ENCODE data around the gene SCAP. TPM values are rescaled to one million over a fixed set of nuclear protein-coding genes. Genes with fewer than 3 reads are reported as not detected.

SCAP gene
- total RNA-seq, 1 experiment from 2014 or later, result 115 TPM

DNA sequence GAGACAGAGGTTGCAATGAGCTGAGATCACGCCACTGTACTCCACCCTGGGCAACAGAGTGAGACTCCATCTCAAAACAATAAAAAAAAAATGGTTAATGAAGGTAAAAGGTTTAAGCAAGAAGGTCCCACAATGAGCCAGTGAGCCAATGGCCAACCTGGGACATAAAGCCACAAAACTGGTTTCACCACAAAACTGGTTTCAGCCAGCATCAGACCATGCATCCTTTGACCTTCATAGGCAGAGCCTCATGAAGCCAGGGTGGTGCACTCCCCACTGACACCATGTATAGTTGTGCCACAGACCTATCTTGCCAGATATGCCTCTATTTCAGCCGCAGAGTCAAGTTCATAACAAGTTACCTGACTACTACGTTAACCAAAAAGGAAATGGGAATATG, 41.9 kb downstream of the SCAP start (continued):
- TF ChIP-seq CBFB (CRISPR knock-in tag; IDR thresholded peaks at IDR 0.05; ENCODE audit: low read depth) (no peak), FOXJ3 (CRISPR knock-in tag; IDR thresholded peaks at IDR 0.05; ENCODE audit: borderline replicate concordance) (no peak), ZNF138 (CRISPR knock-in tag; conservative IDR thresholded peaks at IDR 0.05) (no peak), SMAD3 (CRISPR knock-in tag; IDR thresholded peaks at IDR 0.05; ENCODE audit: borderline replicate concordance) (no peak), GTF2I (CRISPR knock-in tag; conservative IDR thresholded peaks at IDR 0.05) (no peak), MYBL2 (CRISPR knock-in tag; IDR thresholded peaks at IDR 0.05) (no peak), FOXK1 (CRISPR knock-in tag; IDR thresholded peaks at IDR 0.05) (no peak), ELF4 (CRISPR knock-in tag; IDR thresholded peaks at IDR 0.05; ENCODE audit: low read depth) (no peak)
- TF ChIP-seq, protein P1, sequence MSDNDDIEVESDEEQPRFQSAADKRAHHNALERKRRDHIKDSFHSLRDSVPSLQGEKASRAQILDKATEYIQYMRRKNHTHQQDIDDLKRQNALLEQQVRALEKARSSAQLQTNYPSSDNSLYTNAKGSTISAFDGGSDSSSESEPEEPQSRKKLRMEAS (CRISPR knock-in tag; IDR thresholded peaks at IDR 0.05), result no peak
- TF ChIP-seq, protein P2, sequence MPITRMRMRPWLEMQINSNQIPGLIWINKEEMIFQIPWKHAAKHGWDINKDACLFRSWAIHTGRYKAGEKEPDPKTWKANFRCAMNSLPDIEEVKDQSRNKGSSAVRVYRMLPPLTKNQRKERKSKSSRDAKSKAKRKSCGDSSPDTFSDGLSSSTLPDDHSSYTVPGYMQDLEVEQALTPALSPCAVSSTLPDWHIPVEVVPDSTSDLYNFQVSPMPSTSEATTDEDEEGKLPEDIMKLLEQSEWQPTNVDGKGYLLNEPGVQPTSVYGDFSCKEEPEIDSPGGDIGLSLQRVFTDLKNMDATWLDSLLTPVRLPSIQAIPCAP (CRISPR knock-in tag; IDR thresholded peaks at IDR 0.05), result no peak
- TF ChIP-seq, protein P3, sequence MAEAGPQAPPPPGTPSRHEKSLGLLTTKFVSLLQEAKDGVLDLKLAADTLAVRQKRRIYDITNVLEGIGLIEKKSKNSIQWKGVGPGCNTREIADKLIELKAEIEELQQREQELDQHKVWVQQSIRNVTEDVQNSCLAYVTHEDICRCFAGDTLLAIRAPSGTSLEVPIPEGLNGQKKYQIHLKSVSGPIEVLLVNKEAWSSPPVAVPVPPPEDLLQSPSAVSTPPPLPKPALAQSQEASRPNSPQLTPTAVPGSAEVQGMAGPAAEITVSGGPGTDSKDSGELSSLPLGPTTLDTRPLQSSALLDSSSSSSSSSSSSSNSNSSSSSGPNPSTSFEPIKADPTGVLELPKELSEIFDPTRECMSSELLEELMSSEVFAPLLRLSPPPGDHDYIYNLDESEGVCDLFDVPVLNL (CRISPR knock-in tag; IDR thresholded peaks at IDR 0.05; ENCODE audit: borderline replicate concordance, low read depth), result no peak

DNA sequence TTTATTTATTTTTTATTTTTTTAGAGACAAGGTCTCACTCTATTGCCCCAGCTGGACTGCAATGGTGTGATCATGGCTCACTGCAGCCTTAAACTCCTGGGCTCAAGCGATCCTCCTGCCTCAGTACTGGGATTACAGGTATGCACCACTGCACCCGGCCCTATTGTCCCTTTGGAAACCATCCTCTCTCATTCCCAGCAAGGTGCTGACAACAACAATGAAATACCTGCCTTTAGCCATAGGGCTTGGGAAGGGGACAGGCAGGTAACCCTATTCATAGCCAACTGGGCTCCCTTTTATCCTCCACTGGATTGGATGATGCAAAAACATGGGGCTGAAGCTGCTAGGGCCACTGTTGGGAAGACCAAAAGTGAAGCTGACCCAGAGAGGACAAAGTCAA, 43.1 kb downstream of the SCAP start:
- POLR2A ChIA-PET, result no interaction called here
- peaks cover 2% of the 10 kb centered on the region; the same call in 1 of the 2 replicates for H3K4me1 Mint-ChIP-seq
- peak; percentile 78 for ATAC-seq

DNA sequence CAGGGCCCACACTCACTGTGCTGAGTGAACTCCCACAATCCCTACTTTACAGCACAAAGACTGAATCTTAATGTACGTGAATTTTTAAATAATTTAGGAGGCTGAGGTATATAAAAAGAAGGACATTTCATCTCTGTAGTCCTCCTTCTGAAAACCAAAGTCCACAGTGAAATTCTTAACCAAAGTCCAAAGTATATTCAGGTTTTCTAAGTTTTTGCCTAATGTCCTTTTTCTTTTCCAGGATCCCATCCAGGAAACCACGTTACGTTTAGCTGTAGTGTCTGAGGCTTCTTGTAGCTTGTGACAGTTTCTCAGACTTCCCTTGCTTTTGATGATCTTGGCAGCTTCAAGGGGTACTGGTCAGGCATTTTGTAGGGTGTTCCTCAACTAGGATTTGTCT, 44.5 kb downstream of the SCAP start:
- Mint-ChIP-seq H3K4me3 (no peak overlapping the region), H3K9me3 (no peaks in the 10 kb centered on the region), H3K27ac (no peak overlapping the region), H3K4me1 (peaks cover 2% of the 10 kb centered on the region; the same call in 1 of the 2 replicates), H3K36me3 (peaks cover 47% of the 10 kb centered on the region), H3K27me3 (ENCODE audit: low read depth) (no peaks in the 10 kb centered on the region)
- TF ChIP-seq NFATC4 (CRISPR knock-in tag; IDR thresholded peaks at IDR 0.05) (no peak), ZNF396 (CRISPR knock-in tag; IDR thresholded peaks at IDR 0.05; ENCODE audit: borderline replicate concordance) (no peak), SP1 (CRISPR knock-in tag; conservative IDR thresholded peaks at IDR 0.05) (no peak), PRRX2 (CRISPR knock-in tag; IDR thresholded peaks at IDR 0.05) (no peak), GTF2I (CRISPR knock-in tag; conservative IDR thresholded peaks at IDR 0.05) (no peak)
- TF ChIP-seq, protein P4, sequence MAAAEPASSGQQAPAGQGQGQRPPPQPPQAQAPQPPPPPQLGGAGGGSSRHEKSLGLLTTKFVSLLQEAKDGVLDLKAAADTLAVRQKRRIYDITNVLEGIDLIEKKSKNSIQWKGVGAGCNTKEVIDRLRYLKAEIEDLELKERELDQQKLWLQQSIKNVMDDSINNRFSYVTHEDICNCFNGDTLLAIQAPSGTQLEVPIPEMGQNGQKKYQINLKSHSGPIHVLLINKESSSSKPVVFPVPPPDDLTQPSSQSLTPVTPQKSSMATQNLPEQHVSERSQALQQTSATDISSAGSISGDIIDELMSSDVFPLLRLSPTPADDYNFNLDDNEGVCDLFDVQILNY (CRISPR knock-in tag; IDR thresholded peaks at IDR 0.05), result no peak
- TF ChIP-seq, protein P5, sequence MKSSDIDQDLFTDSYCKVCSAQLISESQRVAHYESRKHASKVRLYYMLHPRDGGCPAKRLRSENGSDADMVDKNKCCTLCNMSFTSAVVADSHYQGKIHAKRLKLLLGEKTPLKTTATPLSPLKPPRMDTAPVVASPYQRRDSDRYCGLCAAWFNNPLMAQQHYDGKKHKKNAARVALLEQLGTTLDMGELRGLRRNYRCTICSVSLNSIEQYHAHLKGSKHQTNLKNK (CRISPR knock-in tag; IDR thresholded peaks at IDR 0.05), result no peak
- TF ChIP-seq, protein P2 (CRISPR knock-in tag; IDR thresholded peaks at IDR 0.05), result no peak
- no peak for ATAC-seq
- CTCF ChIA-PET, result interaction anchor here (1.1 to 1.2 kb wide), 2 partner anchors 9 to 10 kb away, joined by 3 to 6 read pairs; no protein-coding TSS in a partner anchor
- DNase-seq (ENCODE audit: low spot score), result no peak
- POLR2A ChIA-PET, result no interaction called here

More for the DNA sequence above, 43.1 kb downstream of the SCAP start:
- no peaks in the 10 kb centered on the region for H3K27me3 Mint-ChIP-seq (ENCODE audit: low read depth)
- TF ChIP-seq, protein P6, sequence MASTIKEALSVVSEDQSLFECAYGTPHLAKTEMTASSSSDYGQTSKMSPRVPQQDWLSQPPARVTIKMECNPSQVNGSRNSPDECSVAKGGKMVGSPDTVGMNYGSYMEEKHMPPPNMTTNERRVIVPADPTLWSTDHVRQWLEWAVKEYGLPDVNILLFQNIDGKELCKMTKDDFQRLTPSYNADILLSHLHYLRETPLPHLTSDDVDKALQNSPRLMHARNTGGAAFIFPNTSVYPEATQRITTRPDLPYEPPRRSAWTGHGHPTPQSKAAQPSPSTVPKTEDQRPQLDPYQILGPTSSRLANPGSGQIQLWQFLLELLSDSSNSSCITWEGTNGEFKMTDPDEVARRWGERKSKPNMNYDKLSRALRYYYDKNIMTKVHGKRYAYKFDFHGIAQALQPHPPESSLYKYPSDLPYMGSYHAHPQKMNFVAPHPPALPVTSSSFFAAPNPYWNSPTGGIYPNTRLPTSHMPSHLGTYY (CRISPR knock-in tag; IDR thresholded peaks at IDR 0.05), result no peak
- TF ChIP-seq NFE2L1 (CRISPR knock-in tag; IDR thresholded peaks at IDR 0.05) (no peak), ZNF671 (CRISPR knock-in tag; IDR thresholded peaks at IDR 0.05) (no peak), CBFB (CRISPR knock-in tag; IDR thresholded peaks at IDR 0.05; ENCODE audit: low read depth) (no peak), ZBTB21 (CRISPR knock-in tag; IDR thresholded peaks at IDR 0.05; ENCODE audit: borderline replicate concordance) (no peak), ZNF232 (CRISPR knock-in tag; IDR thresholded peaks at IDR 0.05) (no peak), ZNF121 (CRISPR knock-in tag; IDR thresholded peaks at IDR 0.05) (no peak), ESRRA (CRISPR knock-in tag; IDR thresholded peaks at IDR 0.05; ENCODE audit: borderline replicate concordance) (no peak), FOXP1 (CRISPR knock-in tag; IDR thresholded peaks at IDR 0.05; ENCODE audit: borderline replicate concordance) (no peak)
- TF ChIP-seq, protein P7, sequence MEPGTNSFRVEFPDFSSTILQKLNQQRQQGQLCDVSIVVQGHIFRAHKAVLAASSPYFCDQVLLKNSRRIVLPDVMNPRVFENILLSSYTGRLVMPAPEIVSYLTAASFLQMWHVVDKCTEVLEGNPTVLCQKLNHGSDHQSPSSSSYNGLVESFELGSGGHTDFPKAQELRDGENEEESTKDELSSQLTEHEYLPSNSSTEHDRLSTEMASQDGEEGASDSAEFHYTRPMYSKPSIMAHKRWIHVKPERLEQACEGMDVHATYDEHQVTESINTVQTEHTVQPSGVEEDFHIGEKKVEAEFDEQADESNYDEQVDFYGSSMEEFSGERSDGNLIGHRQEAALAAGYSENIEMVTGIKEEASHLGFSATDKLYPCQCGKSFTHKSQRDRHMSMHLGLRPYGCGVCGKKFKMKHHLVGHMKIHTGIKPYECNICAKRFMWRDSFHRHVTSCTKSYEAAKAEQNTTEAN (CRISPR knock-in tag; IDR thresholded peaks at IDR 0.05), result no peak
- TF ChIP-seq, protein P2 (CRISPR knock-in tag; IDR thresholded peaks at IDR 0.05), result no peak
- H3K36me3 Mint-ChIP-seq, result peaks cover 44% of the 10 kb centered on the region
- no peak overlapping the region for H3K27ac Mint-ChIP-seq
- no peaks in the 10 kb centered on the region for H3K9me3 Mint-ChIP-seq
- no peak for DNase-seq (ENCODE audit: low spot score)
- no peak overlapping the region for H3K4me3 Mint-ChIP-seq
- CTCF ChIA-PET, result interaction anchor here (0.6 to 2.3 kb wide), 2 partner anchors 11 to 719 kb away, joined by 3 to 14 read pairs; no protein-coding TSS in a partner anchor
